ENCODE measurements around the gene SNRNP200. TPM values are rescaled to one million over a fixed set of nuclear protein-coding genes. Genes with fewer than 3 reads are reported as not detected.
A peak's percentile ranks its signal among the peaks of the same experiment; 100 is the strongest.

The SNRNP200 gene
- polyA plus RNA-seq, 1 donor (not counting 4 experiments of a cell fraction or from before 2014, with no cell fraction given) = 78.4 TPM

DNA sequence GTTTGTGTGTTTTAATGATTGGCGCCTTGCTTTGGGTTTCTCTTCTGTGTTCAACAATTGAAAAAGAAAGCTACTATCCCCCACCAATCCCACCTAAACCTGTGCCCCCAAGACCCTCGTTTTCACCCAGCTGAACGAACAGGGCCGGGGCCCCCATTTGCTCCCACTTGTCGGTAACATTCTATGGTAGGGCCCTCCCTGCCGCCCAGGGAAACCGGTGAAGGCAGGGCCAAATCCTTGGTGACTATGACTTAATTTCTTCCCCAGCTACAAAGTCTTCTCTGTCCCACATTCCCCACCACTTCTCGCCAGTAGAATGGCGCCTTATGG lies 598 bp upstream of the SNRNP200 start:
- peaks cover 18 to 23% of the 10 kb centered on the region in 2 experiments for H3K36me3 ChIP-seq (ENCODE audit: control insufficient read depth in 2 of 2, extremely low read depth in 1 of 2, insufficient read depth in 2 of 2, low read length in 2 of 2)
- no peaks in the 10 kb centered on the region for H4K20me1 ChIP-seq (ENCODE audit: control insufficient read depth, extremely low read depth, insufficient read depth, low read length)
- H3K27me3 ChIP-seq (ENCODE audit: control insufficient read depth, extremely low read depth, insufficient read depth, low read length) = no peaks in the 10 kb centered on the region
- peak overlapping the region; percentile 94 for H2AFZ ChIP-seq (ENCODE audit: control insufficient read depth, low read length)
- peaks cover 13% of the 10 kb centered on the region for H3K4me1 ChIP-seq (ENCODE audit: control insufficient read depth, extremely low read depth, insufficient read depth, low read length)
- peak overlapping the region; percentile 75 to 98 (median 96) for H3K4me3 ChIP-seq (ENCODE audit: control insufficient read depth in 2 of 3, extremely low read depth in 1 of 3, insufficient read depth in 2 of 3, low read depth in 1 of 3, low read length in 3 of 3)
- H3K9me3 ChIP-seq (ENCODE audit: control insufficient read depth, low read depth, low read length) = no peaks in the 10 kb centered on the region
- DNase-seq (ENCODE audit: low read depth, low spot score) = no peak
- peak overlapping the region; percentile 96 for H3K9ac ChIP-seq (ENCODE audit: control insufficient read depth, extremely low read depth, insufficient read depth, low read length)
- dilution Hi-C loops (cut with MboI; ENCODE audit: extremely low pct_ligation_motif_present, low sequenced_read_pairs) = no loop called here
- H3K27ac ChIP-seq (ENCODE audit: control insufficient read depth, insufficient read depth, low read length) = peak overlapping the region; percentile 94
- no peak for FAIRE-seq
- H3K79me2 ChIP-seq (ENCODE audit: control insufficient read depth, insufficient read depth, low read length) = peaks cover 43% of the 10 kb centered on the region
- TF ChIP-seq EZH2 (IDR thresholded peaks at IDR 0.05; ENCODE audit: low read length) = no peak
- H3K4me2 ChIP-seq (ENCODE audit: control insufficient read depth, extremely low read depth, insufficient read depth, low read depth, low read length) = peak overlapping the region; percentile 99
- H3K9me1 ChIP-seq (ENCODE audit: control insufficient read depth, extremely low read depth, insufficient read depth, low read length) = peaks cover 3% of the 10 kb centered on the region

DNA sequence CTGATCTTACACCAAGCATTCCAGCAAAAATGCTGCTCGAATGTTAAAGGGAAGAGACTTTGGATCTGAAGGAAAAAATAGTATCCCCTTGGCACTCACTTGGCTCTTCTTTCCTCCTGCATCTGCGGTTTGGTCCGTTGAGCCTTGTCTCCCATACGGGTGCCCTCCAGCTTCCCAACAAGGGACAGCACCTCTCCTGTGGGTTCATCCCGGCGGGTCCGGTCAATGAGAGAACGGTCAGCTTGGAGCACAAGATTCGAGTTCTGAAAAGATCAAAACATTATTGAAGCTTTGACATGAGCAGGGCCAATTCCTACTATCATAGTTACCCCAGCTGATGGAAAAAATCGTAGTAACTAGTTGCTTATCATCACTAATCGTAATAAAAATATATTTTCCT lies 740 bp downstream of the SNRNP200 start:
- Histone ChIP-seq H3K4me2 (ENCODE audit: control insufficient read depth, extremely low read depth, insufficient read depth, low read depth, low read length) (peak overlapping the region; percentile 94), H3K79me2 (ENCODE audit: control insufficient read depth, insufficient read depth, low read length) (peaks cover 45% of the 10 kb centered on the region), H2AFZ (ENCODE audit: control insufficient read depth, low read length) (no peak overlapping the region), H3K27ac (ENCODE audit: control insufficient read depth, insufficient read depth, low read length) (peak overlapping the region; percentile 94), H3K9me1 (ENCODE audit: control insufficient read depth, extremely low read depth, insufficient read depth, low read length) (peaks cover 3% of the 10 kb centered on the region), H3K9ac (ENCODE audit: control insufficient read depth, extremely low read depth, insufficient read depth, low read length) (peak overlapping the region; percentile 96), H3K27me3 (ENCODE audit: control insufficient read depth, extremely low read depth, insufficient read depth, low read length) (no peaks in the 10 kb centered on the region), H4K20me1 (ENCODE audit: control insufficient read depth, extremely low read depth, insufficient read depth, low read length) (no peaks in the 10 kb centered on the region), H3K4me3 (ENCODE audit: control insufficient read depth in 2 of 3, extremely low read depth in 1 of 3, insufficient read depth in 2 of 3, low read depth in 1 of 3, low read length in 3 of 3) (peak overlapping the region; percentile 75 to 98 (median 96)), H3K9me3 (ENCODE audit: control insufficient read depth, low read depth, low read length) (no peaks in the 10 kb centered on the region), H3K4me1 (ENCODE audit: control insufficient read depth, extremely low read depth, insufficient read depth, low read length) (peaks cover 13% of the 10 kb centered on the region), H3K36me3 (ENCODE audit: control insufficient read depth in 2 of 2, extremely low read depth in 1 of 2, insufficient read depth in 2 of 2, low read length in 2 of 2) (peaks cover 26% of the 10 kb centered on the region in 2 experiments)
- DNase-seq (ENCODE audit: low read depth, low spot score) = no peak
- FAIRE-seq = no peak
- dilution Hi-C loops (cut with MboI; ENCODE audit: extremely low pct_ligation_motif_present, low sequenced_read_pairs) = no loop called here
- TF ChIP-seq EZH2 (IDR thresholded peaks at IDR 0.05; ENCODE audit: low read length) (no peak), CTCF (optimal IDR thresholded peaks at IDR 0.05 in 1 of 3, IDR thresholded peaks at IDR 0.05 in 1 of 3, conservative IDR thresholded peaks at IDR 0.05 in 1 of 3; ENCODE audit: extremely low read depth in 1 of 3, insufficient read depth in 2 of 3, low read length in 3 of 3) (no peak)

DNA sequence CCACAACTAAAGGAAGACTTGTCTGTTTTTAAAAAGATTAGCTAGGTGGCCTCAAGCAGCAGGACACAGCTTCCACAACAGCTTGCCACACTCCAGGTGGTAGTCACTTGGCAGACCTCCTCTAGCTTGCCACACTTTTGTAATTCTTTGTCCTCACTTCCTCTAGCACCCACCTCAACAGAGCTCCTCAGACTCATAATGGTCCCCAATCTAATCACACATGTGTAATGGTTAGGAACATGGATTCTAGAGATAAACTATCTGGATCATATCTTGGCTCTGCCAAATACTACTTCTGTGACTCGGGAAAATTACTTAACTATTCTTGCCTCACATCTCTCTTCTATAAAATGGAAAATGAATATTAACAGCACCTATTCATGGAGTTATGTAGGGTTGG lies 3.5 kb downstream of the SNRNP200 start:
- dilution Hi-C loops (cut with MboI; ENCODE audit: extremely low pct_ligation_motif_present, low sequenced_read_pairs) = no loop called here
- peaks cover 45% of the 10 kb centered on the region for H3K79me2 ChIP-seq (ENCODE audit: control insufficient read depth, insufficient read depth, low read length)
- H3K4me3 ChIP-seq (ENCODE audit: control insufficient read depth in 2 of 3, extremely low read depth in 1 of 3, insufficient read depth in 2 of 3, low read depth in 1 of 3, low read length in 3 of 3) = no peak overlapping the region

More for the DNA sequence above, 3.5 kb downstream of the SNRNP200 start:
- Histone ChIP-seq H3K27ac (ENCODE audit: control insufficient read depth, insufficient read depth, low read length) (no peak overlapping the region), H3K9me1 (ENCODE audit: control insufficient read depth, extremely low read depth, insufficient read depth, low read length) (peaks cover 3% of the 10 kb centered on the region), H3K9me3 (ENCODE audit: control insufficient read depth, low read depth, low read length) (no peaks in the 10 kb centered on the region), H3K36me3 (ENCODE audit: control insufficient read depth in 2 of 2, extremely low read depth in 1 of 2, insufficient read depth in 2 of 2, low read length in 2 of 2) (peaks cover 41 to 44% of the 10 kb centered on the region in 2 experiments), H3K4me1 (ENCODE audit: control insufficient read depth, extremely low read depth, insufficient read depth, low read length) (peaks cover 13% of the 10 kb centered on the region), H3K4me2 (ENCODE audit: control insufficient read depth, extremely low read depth, insufficient read depth, low read depth, low read length) (no peak overlapping the region), H2AFZ (ENCODE audit: control insufficient read depth, low read length) (no peak overlapping the region), H3K9ac (ENCODE audit: control insufficient read depth, extremely low read depth, insufficient read depth, low read length) (no peak overlapping the region), H3K27me3 (ENCODE audit: control insufficient read depth, extremely low read depth, insufficient read depth, low read length) (no peaks in the 10 kb centered on the region), H4K20me1 (ENCODE audit: control insufficient read depth, extremely low read depth, insufficient read depth, low read length) (no peaks in the 10 kb centered on the region)
- FAIRE-seq (no peak), DNase-seq (ENCODE audit: low read depth, low spot score) (no peak)
- TF ChIP-seq CTCF (optimal IDR thresholded peaks at IDR 0.05 in 1 of 3, IDR thresholded peaks at IDR 0.05 in 1 of 3, conservative IDR thresholded peaks at IDR 0.05 in 1 of 3; ENCODE audit: extremely low read depth in 1 of 3, insufficient read depth in 2 of 3, low read length in 3 of 3) = no peak
- TF ChIP-seq EZH2 (IDR thresholded peaks at IDR 0.05; ENCODE audit: low read length) = no peak
